GM19452 (cell line): Measurements from ENCODE around the gene PLA1A.
A peak's percentile ranks its signal among the peaks of the same experiment; 100 is the strongest.
"Not testable (repeated sequence)": the region's sequence is repeated elsewhere in the genome, so short reads cannot be mapped to it uniquely, and the experiment has no call there.

Source experiments
- ATAC-seq: cut with Tn5 transposase; IDR thresholded peaks from one replicate; pipeline ENCODE4 v1.9.1; 2021; ENCODE audit not compliant: unreplicated experiment

Gene PLA1A

GRCh38 chr3:119662604-119663373 lies 65.1 kb downstream of the PLA1A start:
- no peak for ATAC-seq

- ATAC-seq: no peak
Measured at GRCh38 chr3:119663885-119664284, 66.2 kb downstream of the PLA1A start.

GRCh38 chr3:119664370-119664769 lies 66.7 kb downstream of the PLA1A start:
- ATAC-seq: no peak

GRCh38 chr3:119664850-119665379 lies 67.2 kb downstream of the PLA1A start:
- ATAC-seq: no peak

- ATAC-seq: no peak
Measured at GRCh38 chr3:119665954-119666559, 68.4 kb downstream of the PLA1A start.

- no peak for ATAC-seq
Measured at GRCh38 chr3:119669906-119670570, 72.4 kb downstream of the PLA1A start.

- ATAC-seq: no peak
Measured at GRCh38 chr3:119672776-119673175, 75.1 kb downstream of the PLA1A start.

GRCh38 chr3:119673875-119674274 lies 76.2 kb downstream of the PLA1A start:
- no peak for ATAC-seq

- no peak for ATAC-seq
Measured at GRCh38 chr3:119675188-119675874, 77.6 kb downstream of the PLA1A start.

- no peak for ATAC-seq
Measured at GRCh38 chr3:119676020-119676419, 78.3 kb downstream of the PLA1A start.

- ATAC-seq: peak; percentile 88
Measured at GRCh38 chr3:119676771-119677640, 79.3 kb downstream of the PLA1A start, which contains the start of gene COX17. Gene COX17 (minus strand): TSS chr3:119677406. CDS start chr3:119677310, 96 bp downstream.

- no peak for ATAC-seq
Measured at GRCh38 chr3:119677641-119677934, 79.9 kb downstream of the PLA1A start.

GRCh38 chr3:119678209-119678608 lies 80.5 kb downstream of the PLA1A start:
- ATAC-seq: not testable (repeated sequence)
